Measurements from ENCODE around the gene ICAM1.
"Not testable (repeated sequence)": the region's sequence is repeated elsewhere in the genome, so short reads cannot be mapped to it uniquely, and the experiment has no call there.

Gene ICAM1

GRCh38 chr19:10278935-10279334 lies 8.0 kb downstream of the ICAM1 start:
- no peak for DNase-seq

GRCh38 chr19:10279737-10280442 lies 9.0 kb downstream of the ICAM1 start:
- no peak for DNase-seq

GRCh38 chr19:10282043-10282442 lies 11.1 kb downstream of the ICAM1 start:
- DNase-seq = not testable (repeated sequence)

- DNase-seq = no peak
Measured at GRCh38 chr19:10283301-10284064, 12.6 kb downstream of the ICAM1 start.

- no peak for DNase-seq
Measured at GRCh38 chr19:10284065-10284959, 13.4 kb downstream of the ICAM1 start.

- DNase-seq = no peak
Measured at GRCh38 chr19:10284960-10285278, 14.0 kb downstream of the ICAM1 start.

- DNase-seq = no peak
Measured at GRCh38 chr19:10285393-10285792, 14.5 kb downstream of the ICAM1 start.

GRCh38 chr19:10286803-10287737 lies 16.1 kb downstream of the ICAM1 start, which contains the start of gene ICAM4:
Gene ICAM4 (plus strand): TSS chr19:10286955. CDS start chr19:10287013, 58 bp downstream.
- peak; percentile 74 for DNase-seq

GRCh38 chr19:10288662-10289166 lies 17.8 kb downstream of the ICAM1 start:
- peak; percentile 33 for DNase-seq

- DNase-seq = peak; percentile 84
Measured at GRCh38 chr19:10289167-10289835, 18.4 kb downstream of the ICAM1 start.

GRCh38 chr19:10289836-10290356 lies 19.0 kb downstream of the ICAM1 start, which contains the start of gene ICAM5:
Gene ICAM5 (plus strand): TSS chr19:10289952. CDS start chr19:10290044, 92 bp downstream.
- DNase-seq = no peak

GRCh38 chr19:10290357-10290875 lies 19.5 kb downstream of the ICAM1 start:
- peak; percentile 26 for DNase-seq

- DNase-seq = peak; percentile 33
Measured at GRCh38 chr19:10290876-10291553, 20.1 kb downstream of the ICAM1 start.

- no peak for DNase-seq
Measured at GRCh38 chr19:10291554-10292205, 20.8 kb downstream of the ICAM1 start.

- DNase-seq = no peak
Measured at GRCh38 chr19:10292206-10292788, 21.4 kb downstream of the ICAM1 start.

GRCh38 chr19:10292789-10293636 lies 22.1 kb downstream of the ICAM1 start:
- no peak for DNase-seq

GRCh38 chr19:10293637-10294367 lies 22.9 kb downstream of the ICAM1 start:
- no peak for DNase-seq

GRCh38 chr19:10294368-10294697 lies 23.4 kb downstream of the ICAM1 start:
- no peak for DNase-seq

All from NCI-H2171 treated with DMSO at 0.1 percent for 48 hours (cell line).